Measurements from ENCODE around the gene PSMC3.

The PSMC3 gene

GRCh38 chr11:47442514-47442913 is 16.3 kb upstream of the PSMC3 start:
- DNase-seq: no peak

- no peak for DNase-seq
These were observed 15.2 kb upstream of the PSMC3 start for GRCh38 chr11:47441421-47441820.

GRCh38 chr11:47440054-47440476 is 13.8 kb upstream of the PSMC3 start:
- no peak for DNase-seq

- no peak for DNase-seq
These were observed 12.5 kb upstream of the PSMC3 start for GRCh38 chr11:47438721-47439120.

- DNase-seq: no peak
These were observed 11.6 kb upstream of the PSMC3 start for GRCh38 chr11:47437746-47438418.

GRCh38 chr11:47437218-47437745 is 11.0 kb upstream of the PSMC3 start:
- DNase-seq: no peak

- no peak for DNase-seq
These were observed 10.5 kb upstream of the PSMC3 start for GRCh38 chr11:47436726-47437125.

GRCh38 chr11:47435687-47436086 is 9.4 kb upstream of the PSMC3 start:
- DNase-seq: no peak

- no peak for DNase-seq
These were observed 8.0 kb upstream of the PSMC3 start for GRCh38 chr11:47434011-47434786.

- no peak for DNase-seq
These were observed 6.9 kb upstream of the PSMC3 start for GRCh38 chr11:47433157-47433556.

GRCh38 chr11:47431356-47432083 is 5.3 kb upstream of the PSMC3 start:
- no peak for DNase-seq

GRCh38 chr11:47430524-47430923 is 4.3 kb upstream of the PSMC3 start:
- no peak for DNase-seq

GRCh38 chr11:47425611-47426010 is 628 bp downstream of the PSMC3 start:
- no peak for DNase-seq

GRCh38 chr11:47418454-47419259 is 7.6 kb downstream of the PSMC3 start:
- no peak for DNase-seq

- no peak for DNase-seq
These were observed 8.5 kb downstream of the PSMC3 start for GRCh38 chr11:47417712-47418111.

GRCh38 chr11:47415949-47416472 is 10.2 kb downstream of the PSMC3 start:
- no peak for DNase-seq

- DNase-seq: no peak
These were observed 11.0 kb downstream of the PSMC3 start for GRCh38 chr11:47415091-47415854.

GRCh38 chr11:47414685-47415070 is 11.6 kb downstream of the PSMC3 start:
- DNase-seq: no peak

- DNase-seq: no peak
These were observed 12.1 kb downstream of the PSMC3 start for GRCh38 chr11:47413908-47414684.

- no peak for DNase-seq
These were observed 12.9 kb downstream of the PSMC3 start for GRCh38 chr11:47413351-47413750.

Measured in activated CD4-positive, CD25-positive, alpha-beta regulatory T cell (primary cell).